GM12873 (cell line): ENCODE measurements around the gene AKAP13.

Experiments
- TF ChIP-seq, protein P1 (sequence below): IDR thresholded peaks from 2 replicates; pipeline ENCODE4 v1.5.1; 2012; ENCODE audit warnings: low read depth, mild to moderate bottlenecking, moderate library complexity, low read length, control low read depth; ENCODE audit not compliant: insufficient read depth; ENCODE audit errors: missing control alignments

Gene AKAP13

GRCh38 chr15:85755942-85756341, 375.5 kb downstream of the AKAP13 start:
- TF ChIP-seq, protein P1, sequence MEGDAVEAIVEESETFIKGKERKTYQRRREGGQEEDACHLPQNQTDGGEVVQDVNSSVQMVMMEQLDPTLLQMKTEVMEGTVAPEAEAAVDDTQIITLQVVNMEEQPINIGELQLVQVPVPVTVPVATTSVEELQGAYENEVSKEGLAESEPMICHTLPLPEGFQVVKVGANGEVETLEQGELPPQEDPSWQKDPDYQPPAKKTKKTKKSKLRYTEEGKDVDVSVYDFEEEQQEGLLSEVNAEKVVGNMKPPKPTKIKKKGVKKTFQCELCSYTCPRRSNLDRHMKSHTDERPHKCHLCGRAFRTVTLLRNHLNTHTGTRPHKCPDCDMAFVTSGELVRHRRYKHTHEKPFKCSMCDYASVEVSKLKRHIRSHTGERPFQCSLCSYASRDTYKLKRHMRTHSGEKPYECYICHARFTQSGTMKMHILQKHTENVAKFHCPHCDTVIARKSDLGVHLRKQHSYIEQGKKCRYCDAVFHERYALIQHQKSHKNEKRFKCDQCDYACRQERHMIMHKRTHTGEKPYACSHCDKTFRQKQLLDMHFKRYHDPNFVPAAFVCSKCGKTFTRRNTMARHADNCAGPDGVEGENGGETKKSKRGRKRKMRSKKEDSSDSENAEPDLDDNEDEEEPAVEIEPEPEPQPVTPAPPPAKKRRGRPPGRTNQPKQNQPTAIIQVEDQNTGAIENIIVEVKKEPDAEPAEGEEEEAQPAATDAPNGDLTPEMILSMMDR: no peak

DNA sequence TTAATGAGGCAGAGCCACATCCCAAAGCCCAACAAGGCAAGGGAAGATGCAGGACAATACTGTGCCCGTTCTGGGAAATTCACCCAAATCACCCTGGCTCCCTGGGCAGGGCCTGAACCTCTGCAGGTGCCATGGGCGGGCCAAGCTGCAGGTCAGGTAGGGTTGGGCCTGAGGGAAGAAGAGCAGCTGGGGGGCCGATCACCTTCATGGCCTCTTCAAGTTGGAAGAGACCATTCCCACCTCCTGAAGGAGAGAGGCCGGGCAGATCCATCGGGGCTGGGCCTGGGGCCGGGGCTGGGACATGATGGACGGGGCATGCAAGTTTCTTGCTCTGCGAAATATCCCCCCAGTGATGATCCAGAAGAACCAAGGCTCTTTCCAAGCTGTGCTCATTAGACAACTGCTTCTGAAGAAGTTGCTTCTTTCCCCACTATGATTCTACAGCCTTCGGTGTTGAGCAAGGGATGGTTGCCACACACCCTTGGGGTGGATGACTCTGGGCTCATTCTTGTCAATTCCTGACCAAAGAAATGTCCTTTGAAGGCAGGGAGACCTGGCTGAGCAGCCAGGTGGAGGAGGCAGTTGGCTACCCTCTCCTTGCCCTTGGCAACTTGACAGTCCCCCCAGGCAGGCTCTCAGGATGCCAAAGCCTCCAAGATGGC, 376.1 kb downstream of the AKAP13 start:
- TF ChIP-seq, protein P1: no peak

DNA sequence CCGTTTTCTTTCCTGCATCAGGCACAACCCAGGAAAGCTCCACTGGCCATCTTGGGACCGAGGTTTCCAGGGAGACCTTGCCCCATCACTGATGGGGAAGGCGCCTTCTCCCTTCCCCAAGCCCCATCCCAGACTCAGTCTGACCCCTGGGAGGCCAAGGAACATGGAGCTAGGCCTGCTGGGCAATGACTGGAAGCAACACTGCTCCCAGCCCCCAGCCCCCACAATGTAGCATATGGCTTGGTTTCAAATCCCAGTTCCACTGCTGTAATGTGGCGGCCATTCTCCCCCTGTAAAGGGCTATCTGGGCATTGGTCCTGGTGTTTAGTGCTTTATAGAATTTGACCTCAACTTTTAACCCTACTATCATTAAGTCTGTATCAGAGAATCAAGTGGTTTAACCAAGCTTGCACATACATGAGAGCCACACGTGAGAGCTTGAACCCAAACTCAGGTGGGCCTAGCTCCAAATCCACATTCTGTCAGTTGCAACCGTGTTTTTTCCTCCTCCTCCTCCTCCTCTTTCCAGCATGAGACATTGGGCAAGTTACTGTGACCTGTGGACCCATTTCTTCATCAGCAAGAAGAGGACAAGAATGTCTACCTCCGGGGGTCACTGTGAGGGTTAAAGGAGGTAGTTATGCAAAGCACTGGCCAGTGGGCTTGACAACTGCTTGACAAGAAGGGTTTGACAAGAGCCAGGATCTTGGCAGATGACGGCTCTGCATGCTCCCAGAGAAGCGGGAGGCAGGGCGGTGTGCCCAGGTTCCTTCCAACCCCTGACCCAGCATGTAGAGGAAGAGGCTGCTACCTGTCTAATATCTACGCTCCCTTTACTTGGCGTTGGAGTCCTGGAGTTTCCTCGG, 376.9 kb downstream of the AKAP13 start:
- TF ChIP-seq, protein P1: no peak

DNA sequence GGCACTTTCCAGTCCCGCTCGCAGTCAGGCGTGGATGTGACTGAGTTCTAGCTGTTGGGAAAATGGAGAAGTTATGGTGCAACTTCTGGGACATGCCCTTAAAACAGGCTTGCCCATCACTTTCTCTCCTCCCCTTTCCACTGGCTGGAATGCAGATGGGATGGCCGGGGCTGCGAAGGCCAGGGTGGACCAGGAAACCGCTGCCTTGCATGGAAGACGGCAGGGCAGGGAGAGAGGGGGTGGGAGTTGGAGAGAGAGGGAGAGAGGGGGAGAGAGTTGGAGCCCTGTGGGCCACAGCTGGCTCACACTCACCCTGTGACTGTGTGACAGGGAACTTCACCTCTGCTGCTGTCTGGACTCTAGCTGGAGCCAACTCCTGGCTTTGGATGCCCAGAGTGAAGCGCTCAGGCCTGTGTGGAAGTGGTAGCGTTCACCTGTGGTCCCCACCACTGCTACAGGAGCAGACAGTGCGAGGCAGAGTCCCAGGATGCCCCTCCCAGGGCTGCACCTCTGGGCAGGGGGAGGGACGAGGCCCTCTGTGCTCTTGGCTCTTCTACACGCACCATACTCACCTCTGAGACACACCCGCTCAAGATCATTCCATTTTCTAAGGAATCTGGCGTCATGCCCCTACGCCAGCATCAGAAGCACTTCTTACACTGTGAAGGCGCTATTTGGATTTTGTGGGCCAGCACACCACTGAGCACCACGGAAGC, 377.7 kb downstream of the AKAP13 start:
- TF ChIP-seq, protein P1: no peak

DNA sequence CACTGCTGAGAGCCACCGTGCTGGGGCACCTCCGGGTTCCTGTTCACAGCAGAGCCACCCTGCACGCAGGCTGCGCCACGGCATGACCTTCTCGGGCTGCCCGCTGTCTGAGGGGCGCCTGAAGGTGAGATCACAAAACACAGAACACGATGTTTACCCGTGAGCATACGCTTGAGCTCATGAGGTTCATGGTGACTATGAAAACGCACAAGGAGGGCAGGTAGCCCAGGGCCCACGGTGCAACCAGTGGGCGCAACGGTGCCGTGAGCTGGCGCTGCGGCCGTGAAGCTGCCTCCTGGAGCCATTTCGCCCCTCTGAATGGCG, 378.2 kb downstream of the AKAP13 start:
- TF ChIP-seq, protein P1: no peak

- TF ChIP-seq, protein P1: no peak
Observed at GRCh38 chr15:85759376-85759775, 379.0 kb downstream of the AKAP13 start.

DNA sequence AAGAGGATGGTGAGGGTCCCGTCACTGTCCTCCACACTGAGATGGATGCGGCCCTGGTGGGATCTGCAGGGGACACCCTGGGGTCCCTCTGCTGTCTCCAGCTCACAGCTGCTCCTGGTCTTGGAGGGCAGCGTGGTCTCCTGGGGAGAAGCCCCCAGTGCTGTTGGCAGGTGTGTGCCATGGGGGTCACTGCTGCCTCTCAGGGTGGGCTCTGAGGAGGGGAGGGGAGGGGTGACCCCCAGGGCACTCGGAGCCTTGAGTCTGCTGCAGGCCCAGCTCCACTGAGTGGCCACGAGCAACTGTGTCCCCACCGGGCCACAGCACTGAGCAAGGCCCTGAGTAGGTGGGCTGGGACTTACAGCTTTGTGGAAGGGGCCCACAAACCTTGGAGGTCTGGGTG, 379.6 kb downstream of the AKAP13 start:
- TF ChIP-seq, protein P1: no peak
